PFSK-1 (cell line): Measurements from ENCODE around the gene TCF12.

Experiments
- FOXP2 ChIP-seq: optimal IDR thresholded peaks from 2 replicates; pipeline ENCODE3; 2011; ENCODE audit warnings: borderline replicate concordance, control low read depth, inconsistent platforms; ENCODE audit not compliant: insufficient read depth; ENCODE audit errors: extremely low read length, extremely low read depth
- POLR2AphosphoS5 ChIP-seq: IDR thresholded peaks from 2 replicates; pipeline ENCODE4 v1.6.1; 2012; ENCODE audit warnings: low read depth, mild to moderate bottlenecking, control low read depth, low read length, moderate library complexity
- SIN3A ChIP-seq: IDR thresholded peaks from 2 replicates; pipeline ENCODE4 v1.6.1; 2012; ENCODE audit warnings: mild to moderate bottlenecking, low read length, moderate library complexity, borderline replicate concordance; ENCODE audit not compliant: insufficient read depth
- TAF1 ChIP-seq: IDR thresholded peaks from 2 replicates; pipeline ENCODE4 v1.6.1; 2012; ENCODE audit warnings: low read length, control low read depth, borderline replicate concordance; ENCODE audit not compliant: insufficient read depth
- TF ChIP-seq, protein P1 (sequence below), 2 experiments: IDR thresholded peaks; 2 replicates each; pipeline versions ENCODE4 v1.6.1 to v1.8.0; 2011 to 2012; ENCODE audit warnings: low read depth in 2 of 2, low read length in 2 of 2, control low read depth in 1 of 2, inconsistent platforms in 1 of 2, mild to moderate bottlenecking in 1 of 2, moderate library complexity in 1 of 2; ENCODE audit not compliant: insufficient read depth in 1 of 2

Gene TCF12

DNA sequence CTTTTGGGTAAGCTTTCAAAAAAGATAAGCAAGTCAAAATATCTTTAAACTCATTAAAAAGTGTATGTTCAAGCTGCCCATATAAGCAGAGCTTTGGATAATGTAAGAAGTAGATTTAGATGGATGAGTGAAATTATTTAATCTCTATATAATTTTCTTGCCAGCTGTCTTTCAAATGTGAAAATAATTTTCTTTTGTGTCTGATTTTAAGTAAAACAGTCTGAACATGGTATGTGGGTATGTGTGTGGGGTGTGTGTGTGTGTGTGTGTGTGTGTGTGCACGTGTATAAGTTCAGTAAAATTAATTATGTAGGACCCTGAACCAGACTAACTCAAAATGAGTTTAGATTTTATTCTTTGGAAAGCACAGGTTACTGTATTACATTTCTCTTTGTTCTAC lies 302.7 kb downstream of the TCF12 start:
- no peak for TF ChIP-seq TAF1
- no peak for TF ChIP-seq POLR2AphosphoS5
- no peak for TF ChIP-seq FOXP2
- TF ChIP-seq, protein P1, sequence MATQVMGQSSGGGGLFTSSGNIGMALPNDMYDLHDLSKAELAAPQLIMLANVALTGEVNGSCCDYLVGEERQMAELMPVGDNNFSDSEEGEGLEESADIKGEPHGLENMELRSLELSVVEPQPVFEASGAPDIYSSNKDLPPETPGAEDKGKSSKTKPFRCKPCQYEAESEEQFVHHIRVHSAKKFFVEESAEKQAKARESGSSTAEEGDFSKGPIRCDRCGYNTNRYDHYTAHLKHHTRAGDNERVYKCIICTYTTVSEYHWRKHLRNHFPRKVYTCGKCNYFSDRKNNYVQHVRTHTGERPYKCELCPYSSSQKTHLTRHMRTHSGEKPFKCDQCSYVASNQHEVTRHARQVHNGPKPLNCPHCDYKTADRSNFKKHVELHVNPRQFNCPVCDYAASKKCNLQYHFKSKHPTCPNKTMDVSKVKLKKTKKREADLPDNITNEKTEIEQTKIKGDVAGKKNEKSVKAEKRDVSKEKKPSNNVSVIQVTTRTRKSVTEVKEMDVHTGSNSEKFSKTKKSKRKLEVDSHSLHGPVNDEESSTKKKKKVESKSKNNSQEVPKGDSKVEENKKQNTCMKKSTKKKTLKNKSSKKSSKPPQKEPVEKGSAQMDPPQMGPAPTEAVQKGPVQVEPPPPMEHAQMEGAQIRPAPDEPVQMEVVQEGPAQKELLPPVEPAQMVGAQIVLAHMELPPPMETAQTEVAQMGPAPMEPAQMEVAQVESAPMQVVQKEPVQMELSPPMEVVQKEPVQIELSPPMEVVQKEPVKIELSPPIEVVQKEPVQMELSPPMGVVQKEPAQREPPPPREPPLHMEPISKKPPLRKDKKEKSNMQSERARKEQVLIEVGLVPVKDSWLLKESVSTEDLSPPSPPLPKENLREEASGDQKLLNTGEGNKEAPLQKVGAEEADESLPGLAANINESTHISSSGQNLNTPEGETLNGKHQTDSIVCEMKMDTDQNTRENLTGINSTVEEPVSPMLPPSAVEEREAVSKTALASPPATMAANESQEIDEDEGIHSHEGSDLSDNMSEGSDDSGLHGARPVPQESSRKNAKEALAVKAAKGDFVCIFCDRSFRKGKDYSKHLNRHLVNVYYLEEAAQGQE (IDR thresholded peaks at IDR 0.05; ENCODE audit: insufficient read depth in 1 of 2, low read depth in 2 of 2, low read length in 2 of 2), result no peak
- TF ChIP-seq SIN3A, result no peak

DNA sequence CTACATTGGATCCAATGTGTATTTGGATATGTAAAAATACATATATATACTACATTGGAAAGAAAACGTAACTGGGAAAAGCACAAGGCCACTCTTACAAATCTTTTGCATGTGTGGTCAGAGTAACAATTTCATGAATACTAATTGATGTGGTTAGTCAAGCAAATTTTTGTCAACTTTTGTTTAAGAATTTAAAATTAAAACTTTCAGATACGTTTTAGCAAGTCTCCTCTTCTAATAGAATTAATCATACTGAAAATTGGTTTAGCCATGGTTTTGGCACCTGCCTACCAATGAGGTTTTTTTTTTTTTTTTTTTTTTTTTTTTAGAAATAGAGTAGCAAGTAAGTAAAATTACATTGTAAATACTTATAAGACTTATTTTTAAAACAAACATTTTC lies 304.9 kb downstream of the TCF12 start:
- no peak for TF ChIP-seq FOXP2
- no peak for TF ChIP-seq POLR2AphosphoS5
- TF ChIP-seq, protein P1 (IDR thresholded peaks at IDR 0.05; ENCODE audit: insufficient read depth in 1 of 2, low read depth in 2 of 2, low read length in 2 of 2), result no peak
- no peak for TF ChIP-seq SIN3A
- TF ChIP-seq TAF1, result no peak

DNA sequence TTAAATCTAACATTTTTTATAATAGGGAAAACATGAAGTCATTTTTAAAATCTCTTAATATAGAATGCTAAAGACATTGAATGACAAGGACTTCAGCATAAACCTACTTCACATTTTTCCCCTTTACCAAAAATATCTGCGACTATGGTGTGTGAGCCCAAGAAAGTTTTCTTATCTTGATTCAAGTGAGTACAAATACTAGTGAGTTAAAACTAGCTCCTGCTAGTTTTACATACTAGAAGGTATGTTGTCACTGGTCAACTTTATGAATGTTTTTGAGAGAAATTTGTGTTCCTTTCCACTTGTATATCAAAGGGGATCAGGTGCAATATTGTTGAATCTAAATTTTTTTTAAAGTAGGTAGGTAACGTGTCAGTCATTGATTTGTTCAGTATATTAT lies 305.4 kb downstream of the TCF12 start:
- TF ChIP-seq SIN3A (no peak), TAF1 (no peak), POLR2AphosphoS5 (no peak), FOXP2 (no peak)
- TF ChIP-seq, protein P1 (IDR thresholded peaks at IDR 0.05; ENCODE audit: insufficient read depth in 1 of 2, low read depth in 2 of 2, low read length in 2 of 2), result no peak

DNA sequence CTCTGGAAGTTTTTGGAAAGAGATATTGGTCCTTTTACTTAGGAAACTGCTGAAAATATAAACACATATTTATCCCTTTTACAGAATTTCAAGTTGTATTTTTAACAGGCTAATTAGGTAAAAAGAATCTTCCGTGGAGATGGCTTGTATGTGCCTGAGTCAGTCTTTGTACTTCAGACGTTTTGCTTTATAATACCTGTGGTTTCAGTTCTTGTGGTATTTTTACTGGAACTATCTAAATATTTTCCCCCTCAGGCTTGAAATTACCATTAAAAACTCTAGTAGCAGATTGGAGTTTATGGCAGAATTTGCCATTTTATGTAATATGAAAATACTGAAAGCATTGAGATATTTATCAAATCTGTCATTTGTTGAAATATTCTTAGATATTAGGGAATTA lies 306.2 kb downstream of the TCF12 start:
- TF ChIP-seq SIN3A (no peak), FOXP2 (no peak), POLR2AphosphoS5 (no peak), TAF1 (no peak)
- TF ChIP-seq, protein P1 (IDR thresholded peaks at IDR 0.05; ENCODE audit: insufficient read depth in 1 of 2, low read depth in 2 of 2, low read length in 2 of 2), result no peak

DNA sequence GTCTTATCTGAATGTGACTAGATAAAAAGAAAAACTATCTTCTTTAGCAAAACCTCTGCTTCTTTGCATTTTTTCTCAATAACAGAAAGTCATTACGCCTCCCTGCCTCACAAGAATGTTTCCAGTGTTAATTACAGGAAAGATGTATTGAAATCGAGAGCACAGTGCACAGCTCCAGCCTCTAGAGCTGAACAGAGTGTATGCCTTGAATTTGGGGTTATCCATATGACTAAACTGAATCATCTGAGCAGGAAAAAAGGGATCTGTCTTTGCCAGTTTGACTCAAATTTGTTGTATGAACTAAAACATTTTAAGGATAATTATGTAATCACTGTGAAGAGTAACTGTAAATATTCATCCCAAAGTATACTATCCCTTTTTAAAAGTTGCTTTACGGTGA lies 308.7 kb downstream of the TCF12 start:
- TF ChIP-seq SIN3A (no peak), FOXP2 (no peak), POLR2AphosphoS5 (no peak), TAF1 (no peak)
- TF ChIP-seq, protein P1 (IDR thresholded peaks at IDR 0.05; ENCODE audit: insufficient read depth in 1 of 2, low read depth in 2 of 2, low read length in 2 of 2), result no peak
